Measurements from ENCODE around the gene NALCN.
"Not testable (repeated sequence)": the region's sequence is repeated elsewhere in the genome, so short reads cannot be mapped to it uniquely, and the experiment has no call there.

NALCN gene

GRCh38 chr13:101332583-101332982 is 83.7 kb downstream of the NALCN start:
- H3K4me1 ChIP-seq (ENCODE audit: control insufficient read depth in 1 of 2, insufficient read depth in 2 of 2, low read length in 2 of 2) = no peaks in the 10 kb centered on the region
- no peaks in the 10 kb centered on the region for H3K27me3 ChIP-seq (ENCODE audit: low read depth, low read length)
- no peak overlapping the region for H3K27ac ChIP-seq (ENCODE audit: low read length)
- no peaks in the 10 kb centered on the region for H3K9me3 ChIP-seq (ENCODE audit: control insufficient read depth in 1 of 2, low read length in 2 of 2)
- no peak overlapping the region for H3K4me3 ChIP-seq (ENCODE audit: low read depth in 1 of 2, low read length in 2 of 2)
- H3K36me3 ChIP-seq (ENCODE audit: control insufficient read depth in 1 of 2, insufficient read depth in 2 of 2, low read length in 2 of 2) = no peaks in the 10 kb centered on the region

DNA sequence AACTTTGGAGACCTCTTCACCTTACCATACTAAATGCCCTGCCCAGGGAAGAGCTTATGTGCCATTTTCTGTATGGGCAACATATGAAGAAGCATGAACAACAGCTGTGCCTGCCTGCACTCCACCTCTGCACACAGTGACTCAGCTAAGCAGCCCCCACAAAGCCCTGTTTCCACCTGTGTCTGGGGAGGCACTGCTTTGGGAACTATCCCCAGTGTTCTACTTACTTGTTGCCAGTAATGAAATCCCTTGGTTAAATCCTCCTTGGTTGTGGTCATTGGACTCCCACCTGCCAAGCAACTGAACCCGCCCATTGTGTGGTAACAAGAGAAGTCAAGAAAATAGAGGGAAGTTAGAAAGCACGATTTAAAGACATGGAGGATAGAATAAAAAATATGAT is 84.6 kb downstream of the NALCN start:
- H3K36me3 ChIP-seq (ENCODE audit: control insufficient read depth in 1 of 2, insufficient read depth in 2 of 2, low read length in 2 of 2) = no peaks in the 10 kb centered on the region
- no peak overlapping the region for H3K27ac ChIP-seq (ENCODE audit: low read length)
- no peaks in the 10 kb centered on the region for H3K27me3 ChIP-seq (ENCODE audit: low read depth, low read length)
- no peak overlapping the region for H3K4me3 ChIP-seq (ENCODE audit: low read depth in 1 of 2, low read length in 2 of 2)
- H3K9me3 ChIP-seq (ENCODE audit: control insufficient read depth in 1 of 2, low read length in 2 of 2) = no peaks in the 10 kb centered on the region
- H3K4me1 ChIP-seq (ENCODE audit: control insufficient read depth in 1 of 2, insufficient read depth in 2 of 2, low read length in 2 of 2) = no peaks in the 10 kb centered on the region

DNA sequence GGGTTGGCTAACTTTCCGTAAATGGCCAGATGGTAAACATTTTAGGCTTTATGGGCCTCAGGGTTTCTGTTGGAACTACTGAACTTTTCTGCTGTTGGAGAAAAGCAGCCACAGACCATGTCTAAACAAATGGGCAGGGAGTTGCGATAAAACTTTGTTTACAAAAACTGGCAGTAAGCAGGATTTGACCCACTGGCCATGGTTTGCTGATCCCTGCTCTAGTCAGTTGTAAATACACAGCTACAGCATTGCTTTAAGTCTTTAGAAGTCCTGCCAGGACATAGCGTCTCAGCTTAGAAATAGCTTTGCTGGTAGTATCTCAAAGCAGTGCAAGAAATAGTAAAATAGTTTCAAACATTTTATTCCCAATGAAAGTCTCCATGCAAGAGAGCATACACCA is 88.4 kb downstream of the NALCN start:
- Histone ChIP-seq H3K9me3 (ENCODE audit: control insufficient read depth in 1 of 2, low read length in 2 of 2) (no peaks in the 10 kb centered on the region), H3K27me3 (ENCODE audit: low read depth, low read length) (no peaks in the 10 kb centered on the region), H3K36me3 (ENCODE audit: control insufficient read depth in 1 of 2, insufficient read depth in 2 of 2, low read length in 2 of 2) (no peaks in the 10 kb centered on the region), H3K4me3 (ENCODE audit: low read depth in 1 of 2, low read length in 2 of 2) (no peak overlapping the region), H3K27ac (ENCODE audit: low read length) (no peak overlapping the region), H3K4me1 (ENCODE audit: control insufficient read depth in 1 of 2, insufficient read depth in 2 of 2, low read length in 2 of 2) (no peaks in the 10 kb centered on the region)

- no peaks in the 10 kb centered on the region for H3K27me3 ChIP-seq (ENCODE audit: low read depth, low read length)
- no peaks in the 10 kb centered on the region for H3K36me3 ChIP-seq (ENCODE audit: control insufficient read depth in 1 of 2, insufficient read depth in 2 of 2, low read length in 2 of 2)
- H3K4me3 ChIP-seq (ENCODE audit: low read depth in 1 of 2, low read length in 2 of 2) = no peak overlapping the region
- H3K27ac ChIP-seq (ENCODE audit: low read length) = no peak overlapping the region
- H3K4me1 ChIP-seq (ENCODE audit: control insufficient read depth in 1 of 2, insufficient read depth in 2 of 2, low read length in 2 of 2) = no peaks in the 10 kb centered on the region
- H3K9me3 ChIP-seq (ENCODE audit: control insufficient read depth in 1 of 2, low read length in 2 of 2) = no peaks in the 10 kb centered on the region
Observed at GRCh38 chr13:101326710-101327109, 89.6 kb downstream of the NALCN start.

- no peaks in the 10 kb centered on the region for H3K9me3 ChIP-seq (ENCODE audit: control insufficient read depth in 1 of 2, low read length in 2 of 2)
- H3K36me3 ChIP-seq (ENCODE audit: control insufficient read depth in 1 of 2, insufficient read depth in 2 of 2, low read length in 2 of 2) = no peaks in the 10 kb centered on the region
- H3K27ac ChIP-seq (ENCODE audit: low read length) = no peak overlapping the region
- H3K27me3 ChIP-seq (ENCODE audit: low read depth, low read length) = no peaks in the 10 kb centered on the region
- no peak overlapping the region for H3K4me3 ChIP-seq (ENCODE audit: low read depth in 1 of 2, low read length in 2 of 2)
- no peaks in the 10 kb centered on the region for H3K4me1 ChIP-seq (ENCODE audit: control insufficient read depth in 1 of 2, insufficient read depth in 2 of 2, low read length in 2 of 2)
Observed at GRCh38 chr13:101325423-101325822, 90.9 kb downstream of the NALCN start.

DNA sequence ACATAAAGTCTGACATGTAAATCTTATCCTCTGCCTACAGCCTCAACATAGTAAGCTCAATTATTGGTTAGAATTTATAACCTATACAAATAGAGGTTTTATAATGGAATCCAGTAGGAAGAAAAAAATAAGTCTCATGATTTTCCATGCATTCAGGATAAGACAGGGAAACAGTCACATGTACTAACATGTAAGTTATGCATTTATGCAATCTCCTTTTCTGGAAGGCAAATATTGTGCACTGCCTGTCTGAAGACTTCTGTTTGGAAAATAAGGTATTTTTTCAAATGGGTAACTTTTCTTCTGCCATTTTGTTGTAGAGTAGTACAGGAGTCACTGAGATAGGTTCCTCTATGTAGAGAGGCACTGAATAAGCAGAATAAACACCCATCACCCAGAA is 92.7 kb downstream of the NALCN start:
- Histone ChIP-seq H3K36me3 (ENCODE audit: control insufficient read depth in 1 of 2, insufficient read depth in 2 of 2, low read length in 2 of 2) (no peaks in the 10 kb centered on the region), H3K4me1 (ENCODE audit: control insufficient read depth in 1 of 2, insufficient read depth in 2 of 2, low read length in 2 of 2) (no peaks in the 10 kb centered on the region), H3K4me3 (ENCODE audit: low read depth in 1 of 2, low read length in 2 of 2) (no peak overlapping the region), H3K9me3 (ENCODE audit: control insufficient read depth in 1 of 2, low read length in 2 of 2) (no peaks in the 10 kb centered on the region), H3K27ac (ENCODE audit: low read length) (no peak overlapping the region), H3K27me3 (ENCODE audit: low read depth, low read length) (no peaks in the 10 kb centered on the region)

GRCh38 chr13:101317986-101318523 is 98.3 kb downstream of the NALCN start:
- Histone ChIP-seq H3K4me1 (ENCODE audit: control insufficient read depth in 1 of 2, insufficient read depth in 2 of 2, low read length in 2 of 2) (no peaks in the 10 kb centered on the region), H3K9me3 (ENCODE audit: control insufficient read depth in 1 of 2, low read length in 2 of 2) (no peaks in the 10 kb centered on the region), H3K36me3 (ENCODE audit: control insufficient read depth in 1 of 2, insufficient read depth in 2 of 2, low read length in 2 of 2) (no peaks in the 10 kb centered on the region), H3K27ac (ENCODE audit: low read length) (no peak overlapping the region), H3K4me3 (ENCODE audit: low read depth in 1 of 2, low read length in 2 of 2) (no peak overlapping the region), H3K27me3 (ENCODE audit: low read depth, low read length) (no peaks in the 10 kb centered on the region)

DNA sequence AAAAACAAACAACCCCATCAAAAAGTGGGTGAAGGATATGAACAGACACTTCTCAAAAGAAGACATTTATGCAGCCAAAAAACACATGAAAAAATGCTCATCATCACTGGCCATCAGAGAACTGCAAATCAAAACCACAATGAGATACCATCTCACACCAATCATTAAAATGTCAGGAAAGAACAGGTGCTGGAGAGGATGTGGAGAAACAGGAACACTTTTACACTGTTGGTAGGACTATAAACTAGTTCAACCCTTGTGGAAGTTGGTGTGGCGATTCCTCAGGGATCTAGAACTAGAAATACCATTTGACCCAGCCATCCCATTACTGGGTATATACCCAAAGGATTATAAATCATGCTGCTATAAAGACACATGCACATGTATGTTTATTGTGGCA is 102.8 kb downstream of the NALCN start:
- H3K27ac ChIP-seq (ENCODE audit: low read length); H3K4me1 ChIP-seq (ENCODE audit: control insufficient read depth in 1 of 2, insufficient read depth in 2 of 2, low read length in 2 of 2); H3K36me3 ChIP-seq (ENCODE audit: control insufficient read depth in 1 of 2, insufficient read depth in 2 of 2, low read length in 2 of 2); H3K27me3 ChIP-seq (ENCODE audit: low read depth, low read length); H3K4me3 ChIP-seq (ENCODE audit: low read depth in 1 of 2, low read length in 2 of 2); H3K9me3 ChIP-seq (ENCODE audit: control insufficient read depth in 1 of 2, low read length in 2 of 2): not testable (repeated sequence)

DNA sequence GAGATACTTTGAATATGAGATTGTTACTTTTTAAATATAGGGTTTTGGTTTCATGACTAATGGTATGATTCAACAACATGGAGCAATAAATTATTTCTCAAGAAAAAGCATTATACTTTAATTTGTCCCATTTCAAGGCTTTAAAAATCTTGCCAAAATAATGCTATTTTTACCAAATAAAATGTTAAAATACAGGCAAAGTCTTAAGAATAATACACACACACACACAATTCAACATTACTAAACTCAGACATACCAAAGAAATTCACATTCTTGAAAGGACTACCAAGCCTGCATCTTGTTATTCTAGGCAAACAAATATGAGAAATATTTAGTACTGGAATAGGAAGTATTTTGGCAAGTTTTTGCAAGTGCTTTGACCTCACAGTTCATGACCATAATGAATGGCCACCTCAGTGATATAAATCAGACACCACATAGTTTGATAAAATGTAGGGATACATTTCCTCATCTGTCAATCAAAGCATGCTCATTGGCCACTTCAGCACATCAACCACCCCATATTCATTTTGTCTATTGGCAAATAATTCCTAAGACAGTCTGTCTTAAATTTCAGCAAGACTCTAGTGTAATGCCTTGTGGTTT is 107.2 kb downstream of the NALCN start:
- no peak overlapping the region for H3K4me3 ChIP-seq (ENCODE audit: low read depth in 1 of 2, low read length in 2 of 2)

DNA sequence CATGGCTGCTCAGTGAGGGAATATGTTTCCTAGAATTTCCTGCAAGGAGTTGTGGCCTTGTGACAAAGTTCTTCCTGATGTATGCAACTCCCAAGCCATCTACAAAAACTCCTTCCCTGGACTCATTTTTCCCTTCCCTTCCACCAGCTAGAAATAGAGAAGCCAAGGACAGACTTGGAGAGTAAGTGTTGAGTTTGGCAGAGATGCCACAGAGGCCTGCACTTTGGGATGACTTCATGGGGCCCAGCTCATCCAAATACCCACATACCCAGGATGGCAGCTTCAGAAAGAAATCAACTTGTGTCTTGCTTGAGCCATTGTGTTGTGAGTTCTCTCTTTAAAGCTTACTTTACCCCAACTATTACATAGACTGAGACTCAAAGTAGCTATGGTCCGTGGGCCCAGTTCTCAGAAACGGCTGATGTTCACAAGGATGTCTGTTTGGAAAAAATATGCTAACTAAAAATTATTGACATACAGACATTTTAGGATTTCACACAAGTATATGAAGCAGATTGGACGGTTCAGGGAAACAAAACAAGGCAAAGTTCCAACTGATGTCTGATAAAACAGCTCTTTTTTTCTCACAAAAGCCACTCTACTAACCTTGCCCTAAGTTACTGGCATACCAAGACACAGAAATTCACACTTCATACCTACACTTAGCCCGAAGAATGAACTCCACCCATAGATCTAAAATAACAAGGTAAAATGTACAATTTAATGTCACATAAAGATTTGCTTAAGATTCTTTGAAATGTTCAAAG is 107.9 kb downstream of the NALCN start:
- Histone ChIP-seq H3K27ac (ENCODE audit: low read length) (no peak overlapping the region), H3K4me3 (ENCODE audit: low read depth in 1 of 2, low read length in 2 of 2) (no peak overlapping the region), H3K9me3 (ENCODE audit: control insufficient read depth in 1 of 2, low read length in 2 of 2) (no peaks in the 10 kb centered on the region), H3K4me1 (ENCODE audit: control insufficient read depth in 1 of 2, insufficient read depth in 2 of 2, low read length in 2 of 2) (no peaks in the 10 kb centered on the region), H3K27me3 (ENCODE audit: low read depth, low read length) (no peaks in the 10 kb centered on the region), H3K36me3 (ENCODE audit: control insufficient read depth in 1 of 2, insufficient read depth in 2 of 2, low read length in 2 of 2) (no peaks in the 10 kb centered on the region)

More for the DNA sequence above, 107.2 kb downstream of the NALCN start:
- Histone ChIP-seq H3K27me3 (ENCODE audit: low read depth, low read length) (no peaks in the 10 kb centered on the region), H3K36me3 (ENCODE audit: control insufficient read depth in 1 of 2, insufficient read depth in 2 of 2, low read length in 2 of 2) (no peaks in the 10 kb centered on the region), H3K4me1 (ENCODE audit: control insufficient read depth in 1 of 2, insufficient read depth in 2 of 2, low read length in 2 of 2) (no peaks in the 10 kb centered on the region), H3K27ac (ENCODE audit: low read length) (no peak overlapping the region), H3K9me3 (ENCODE audit: control insufficient read depth in 1 of 2, low read length in 2 of 2) (no peaks in the 10 kb centered on the region)

GRCh38 chr13:101307181-101307701 is 109.1 kb downstream of the NALCN start:
- no peak overlapping the region for H3K27ac ChIP-seq (ENCODE audit: low read length)
- H3K4me1 ChIP-seq (ENCODE audit: control insufficient read depth in 1 of 2, insufficient read depth in 2 of 2, low read length in 2 of 2) = no peaks in the 10 kb centered on the region
- H3K27me3 ChIP-seq (ENCODE audit: low read depth, low read length) = no peaks in the 10 kb centered on the region
- no peak overlapping the region for H3K4me3 ChIP-seq (ENCODE audit: low read depth in 1 of 2, low read length in 2 of 2)
- H3K9me3 ChIP-seq (ENCODE audit: control insufficient read depth in 1 of 2, low read length in 2 of 2) = no peaks in the 10 kb centered on the region
- H3K36me3 ChIP-seq (ENCODE audit: control insufficient read depth in 1 of 2, insufficient read depth in 2 of 2, low read length in 2 of 2) = no peaks in the 10 kb centered on the region

Measured in muscle layer of duodenum (tissue), 2 donors.